ENCODE results near the gene GPR137. TPM values are rescaled to one million over a fixed set of nuclear protein-coding genes. Genes with fewer than 3 reads are reported as not detected.
"Not testable (repeated sequence)": the region's sequence is repeated elsewhere in the genome, so short reads cannot be mapped to it uniquely, and the experiment has no call there.

The GPR137 gene
- total RNA-seq, 1 donor = 18.5 TPM

GRCh38 chr11:64312947-64313346 lies 27.3 kb downstream of the GPR137 start:
- H3K27me3 ChIP-seq (ENCODE audit: insufficient read depth, low read length) = no peaks in the 10 kb centered on the region
- H4K20me1 ChIP-seq (ENCODE audit: insufficient read depth, low read length) = no peaks in the 10 kb centered on the region
- H2AFZ ChIP-seq (ENCODE audit: low read length) = no peak overlapping the region
- peaks cover 13% of the 10 kb centered on the region for H3K36me3 ChIP-seq (ENCODE audit: insufficient read depth, low read length)
- TF ChIP-seq, protein P1, sequence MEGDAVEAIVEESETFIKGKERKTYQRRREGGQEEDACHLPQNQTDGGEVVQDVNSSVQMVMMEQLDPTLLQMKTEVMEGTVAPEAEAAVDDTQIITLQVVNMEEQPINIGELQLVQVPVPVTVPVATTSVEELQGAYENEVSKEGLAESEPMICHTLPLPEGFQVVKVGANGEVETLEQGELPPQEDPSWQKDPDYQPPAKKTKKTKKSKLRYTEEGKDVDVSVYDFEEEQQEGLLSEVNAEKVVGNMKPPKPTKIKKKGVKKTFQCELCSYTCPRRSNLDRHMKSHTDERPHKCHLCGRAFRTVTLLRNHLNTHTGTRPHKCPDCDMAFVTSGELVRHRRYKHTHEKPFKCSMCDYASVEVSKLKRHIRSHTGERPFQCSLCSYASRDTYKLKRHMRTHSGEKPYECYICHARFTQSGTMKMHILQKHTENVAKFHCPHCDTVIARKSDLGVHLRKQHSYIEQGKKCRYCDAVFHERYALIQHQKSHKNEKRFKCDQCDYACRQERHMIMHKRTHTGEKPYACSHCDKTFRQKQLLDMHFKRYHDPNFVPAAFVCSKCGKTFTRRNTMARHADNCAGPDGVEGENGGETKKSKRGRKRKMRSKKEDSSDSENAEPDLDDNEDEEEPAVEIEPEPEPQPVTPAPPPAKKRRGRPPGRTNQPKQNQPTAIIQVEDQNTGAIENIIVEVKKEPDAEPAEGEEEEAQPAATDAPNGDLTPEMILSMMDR (IDR thresholded peaks at IDR 0.05; ENCODE audit: extremely low read depth, low read depth, low read length) = no peak
- no peak overlapping the region for H3K27ac ChIP-seq (ENCODE audit: low read depth, low read length)
- H3K9me3 ChIP-seq (ENCODE audit: low read depth, low read length) = no peaks in the 10 kb centered on the region
- H3K4me2 ChIP-seq (ENCODE audit: insufficient read depth, low read length) = no peak overlapping the region
- H3K79me2 ChIP-seq (ENCODE audit: insufficient read depth, low read length) = peaks cover 22% of the 10 kb centered on the region
- H3K4me3 ChIP-seq (ENCODE audit: insufficient read depth, low read length) = no peak overlapping the region
- peaks cover 5% of the 10 kb centered on the region for H3K4me1 ChIP-seq (ENCODE audit: insufficient read depth, low read length)
- no peak for DNase-seq (ENCODE audit: insufficient read length, low spot score, missing footprints)

- H3K27me3 ChIP-seq (ENCODE audit: insufficient read depth, low read length) = no peaks in the 10 kb centered on the region
- no peak overlapping the region for H3K4me2 ChIP-seq (ENCODE audit: insufficient read depth, low read length)
- peak; percentile 22 for DNase-seq (ENCODE audit: insufficient read length, low spot score, missing footprints)
- peaks cover 5% of the 10 kb centered on the region for H3K4me1 ChIP-seq (ENCODE audit: insufficient read depth, low read length)
- H3K27ac ChIP-seq (ENCODE audit: low read depth, low read length) = no peak overlapping the region
- H3K4me3 ChIP-seq (ENCODE audit: insufficient read depth, low read length) = no peak overlapping the region
- no peaks in the 10 kb centered on the region for H3K9me3 ChIP-seq (ENCODE audit: low read depth, low read length)
- TF ChIP-seq, protein P1 (IDR thresholded peaks at IDR 0.05; ENCODE audit: extremely low read depth, low read depth, low read length) = no peak
- H4K20me1 ChIP-seq (ENCODE audit: insufficient read depth, low read length) = no peaks in the 10 kb centered on the region
- H3K36me3 ChIP-seq (ENCODE audit: insufficient read depth, low read length) = peaks cover 13% of the 10 kb centered on the region
- H2AFZ ChIP-seq (ENCODE audit: low read length) = no peak overlapping the region
- H3K79me2 ChIP-seq (ENCODE audit: insufficient read depth, low read length) = peaks cover 27% of the 10 kb centered on the region
Measured at GRCh38 chr11:64313491-64314145, 28.0 kb downstream of the GPR137 start.

GRCh38 chr11:64314146-64314804 lies 28.6 kb downstream of the GPR137 start:
- Histone ChIP-seq H3K4me2 (ENCODE audit: insufficient read depth, low read length) (no peak overlapping the region), H3K27ac (ENCODE audit: low read depth, low read length) (no peak overlapping the region), H3K27me3 (ENCODE audit: insufficient read depth, low read length) (no peaks in the 10 kb centered on the region), H3K4me1 (ENCODE audit: insufficient read depth, low read length) (peaks cover 10% of the 10 kb centered on the region), H3K4me3 (ENCODE audit: insufficient read depth, low read length) (no peak overlapping the region), H4K20me1 (ENCODE audit: insufficient read depth, low read length) (no peaks in the 10 kb centered on the region), H3K9me3 (ENCODE audit: low read depth, low read length) (no peaks in the 10 kb centered on the region), H3K36me3 (ENCODE audit: insufficient read depth, low read length) (peaks cover 13% of the 10 kb centered on the region), H3K79me2 (ENCODE audit: insufficient read depth, low read length) (peaks cover 33% of the 10 kb centered on the region), H2AFZ (ENCODE audit: low read length) (no peak overlapping the region)
- peak; percentile 72 for DNase-seq (ENCODE audit: insufficient read length, low spot score, missing footprints)
- TF ChIP-seq, protein P1 (IDR thresholded peaks at IDR 0.05; ENCODE audit: extremely low read depth, low read depth, low read length) = peak; percentile 36

DNA sequence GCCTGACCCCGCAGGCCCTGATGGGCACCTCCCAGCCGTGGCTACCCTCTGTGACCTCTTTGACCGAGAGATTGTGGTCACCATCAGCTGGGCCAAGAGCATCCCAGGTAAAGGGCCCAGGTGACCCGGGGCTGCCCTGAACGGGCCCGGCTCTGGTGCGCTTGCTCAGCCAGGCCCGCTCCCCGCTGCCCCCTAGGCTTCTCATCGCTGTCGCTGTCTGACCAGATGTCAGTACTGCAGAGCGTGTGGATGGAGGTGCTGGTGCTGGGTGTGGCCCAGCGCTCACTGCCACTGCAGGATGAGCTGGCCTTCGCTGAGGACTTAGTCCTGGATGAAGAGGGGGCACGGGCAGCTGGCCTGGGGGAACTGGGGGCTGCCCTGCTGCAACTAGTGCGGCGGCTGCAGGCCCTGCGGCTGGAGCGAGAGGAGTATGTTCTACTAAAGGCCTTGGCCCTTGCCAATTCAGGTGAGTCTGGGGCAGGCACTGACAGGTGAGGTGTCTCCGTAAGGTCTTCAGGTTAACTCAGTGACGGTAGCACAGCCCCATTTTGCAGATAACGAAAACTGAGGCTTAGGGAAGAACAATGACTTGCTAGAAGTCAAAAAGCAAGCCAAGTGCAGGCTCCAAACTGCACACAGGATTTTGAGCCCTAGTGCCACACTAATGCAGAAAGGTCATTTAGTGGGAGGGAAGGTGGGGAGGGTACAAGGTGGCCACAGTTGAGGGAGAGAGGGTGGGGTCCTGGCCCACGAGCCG lies 29.3 kb downstream of the GPR137 start:
- no peaks in the 10 kb centered on the region for H3K9me3 ChIP-seq (ENCODE audit: low read depth, low read length)
- TF ChIP-seq, protein P1 (IDR thresholded peaks at IDR 0.05; ENCODE audit: extremely low read depth, low read depth, low read length) = no peak
- H3K4me2 ChIP-seq (ENCODE audit: insufficient read depth, low read length) = no peak overlapping the region
- no peaks in the 10 kb centered on the region for H3K27me3 ChIP-seq (ENCODE audit: insufficient read depth, low read length)
- H4K20me1 ChIP-seq (ENCODE audit: insufficient read depth, low read length) = no peaks in the 10 kb centered on the region
- DNase-seq (ENCODE audit: insufficient read length, low spot score, missing footprints) = peak; percentile 22
- H3K4me1 ChIP-seq (ENCODE audit: insufficient read depth, low read length) = peaks cover 11% of the 10 kb centered on the region
- H3K36me3 ChIP-seq (ENCODE audit: insufficient read depth, low read length) = peaks cover 13% of the 10 kb centered on the region
- H3K79me2 ChIP-seq (ENCODE audit: insufficient read depth, low read length) = peaks cover 34% of the 10 kb centered on the region
- no peak overlapping the region for H2AFZ ChIP-seq (ENCODE audit: low read length)
- H3K4me3 ChIP-seq (ENCODE audit: insufficient read depth, low read length) = no peak overlapping the region
- H3K27ac ChIP-seq (ENCODE audit: low read depth, low read length) = no peak overlapping the region

DNA sequence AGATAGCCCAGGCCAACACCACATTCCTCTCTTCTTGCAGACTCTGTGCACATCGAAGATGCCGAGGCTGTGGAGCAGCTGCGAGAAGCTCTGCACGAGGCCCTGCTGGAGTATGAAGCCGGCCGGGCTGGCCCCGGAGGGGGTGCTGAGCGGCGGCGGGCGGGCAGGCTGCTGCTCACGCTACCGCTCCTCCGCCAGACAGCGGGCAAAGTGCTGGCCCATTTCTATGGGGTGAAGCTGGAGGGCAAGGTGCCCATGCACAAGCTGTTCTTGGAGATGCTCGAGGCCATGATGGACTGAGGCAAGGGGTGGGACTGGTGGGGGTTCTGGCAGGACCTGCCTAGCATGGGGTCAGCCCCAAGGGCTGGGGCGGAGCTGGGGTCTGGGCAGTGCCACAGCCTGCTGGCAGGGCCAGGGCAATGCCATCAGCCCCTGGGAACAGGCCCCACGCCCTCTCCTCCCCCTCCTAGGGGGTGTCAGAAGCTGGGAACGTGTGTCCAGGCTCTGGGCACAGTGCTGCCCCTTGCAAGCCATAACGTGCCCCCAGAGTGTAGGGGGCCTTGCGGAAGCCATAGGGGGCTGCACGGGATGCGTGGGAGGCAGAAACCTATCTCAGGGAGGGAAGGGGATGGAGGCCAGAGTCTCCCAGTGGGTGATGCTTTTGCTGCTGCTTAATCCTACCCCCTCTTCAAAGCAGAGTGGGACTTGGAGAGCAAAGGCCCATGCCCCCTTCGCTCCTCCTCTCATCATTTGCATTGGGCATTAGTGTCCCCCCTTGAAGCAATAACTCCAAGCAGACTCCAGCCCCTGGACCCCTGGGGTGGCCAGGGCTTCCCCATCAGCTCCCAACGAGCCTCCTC lies 30.2 kb downstream of the GPR137 start:
- not testable (repeated sequence) for H3K27ac ChIP-seq (ENCODE audit: low read depth, low read length); H3K4me3 ChIP-seq (ENCODE audit: insufficient read depth, low read length); H3K9me3 ChIP-seq (ENCODE audit: low read depth, low read length); H4K20me1 ChIP-seq (ENCODE audit: insufficient read depth, low read length); H3K27me3 ChIP-seq (ENCODE audit: insufficient read depth, low read length); H2AFZ ChIP-seq (ENCODE audit: low read length)
- H3K36me3 ChIP-seq (ENCODE audit: insufficient read depth, low read length) = peaks cover 13% of the 10 kb centered on the region
- H3K79me2 ChIP-seq (ENCODE audit: insufficient read depth, low read length) = peaks cover 35% of the 10 kb centered on the region
- DNase-seq (ENCODE audit: insufficient read length, low spot score, missing footprints) = peak; percentile 23
- peaks cover 11% of the 10 kb centered on the region for H3K4me1 ChIP-seq (ENCODE audit: insufficient read depth, low read length)
- peak overlapping the region; percentile 92 for H3K4me2 ChIP-seq (ENCODE audit: insufficient read depth, low read length)

Data from osteoblast (primary cell).